Prostate gland (tissue), 2 donors: Measurements from ENCODE around the gene AFMID.

Source experiments
- CTCF ChIP-seq, 4 experiments: fragments of 200-600 bp in 2 of 4; fragments of 450-650 bp in 2 of 4; sonication (generic) in 2 of 4; IDR thresholded peaks; 1 replicate in 3 of 4; 2 replicates in 1 of 4; pipeline ENCODE4 v1.5.1; 2016 to 2019; ENCODE audit warnings: antibody characterized with exemption in 4 of 4, mild to moderate bottlenecking in 2 of 4, moderate library complexity in 2 of 4
- POLR2AphosphoS5 ChIP-seq: sonication (generic); formaldehyde crosslinking; IDR thresholded peaks from one replicate; pipeline ENCODE4 v1.6.1; 2017; ENCODE audit warnings: antibody characterized with exemption

- TF ChIP-seq CTCF (IDR thresholded peaks at IDR 0.05) (no peak), POLR2AphosphoS5 (no peak)
Observed at GRCh38 chr17:78141437-78142118, 45.6 kb upstream of the AFMID start.
